H1 (cell line): ENCODE results near the gene ERLEC1. TPM values are rescaled to one million over a fixed set of nuclear protein-coding genes. Genes with fewer than 3 reads are reported as not detected.

Source experiments
- CTCF ChIA-PET: fragments of 300-600 bp; sonication (Branson Sonifier 250); formaldehyde crosslinking; loops from one replicate; lab custom pipeline; 2021; ENCODE audit not compliant: partially characterized antibody; lab: Charles Lee
- POLR2A ChIA-PET: fragments of 300-600 bp; sonication (Branson Sonifier 250); formaldehyde crosslinking; loops from one replicate; lab custom pipeline; 2021; ENCODE audit warnings: inconsistent platforms; ENCODE audit not compliant: partially characterized antibody; lab: Charles Lee
- DNase-seq, 2 experiments: peaks; one replicate each; pipeline versions ENCODE4 v3.0.0 to v3.0.0-alpha.2; 2010 to 2022; ENCODE audit warnings: low spot score in 2 of 2, low read depth in 1 of 2, mixed read lengths in 1 of 2
- FAIRE-seq: peaks from 2 replicates; lab custom pipeline; 2011; peaks lifted over from hg19 to GRCh38; lab: Jason Lieb, UNC
- H2AFZ ChIP-seq: 2 replicates; pipeline ENCODE4 v1.8.1; 2012; ENCODE audit warnings: low read length, inconsistent platforms
- H2AK5ac ChIP-seq: 2 replicates; pipeline ENCODE4 v1.6.1; 2013; ENCODE audit warnings: low read depth, low read length
- H2BK120ac ChIP-seq: replicated peaks from 2 replicates; pipeline ENCODE3; 2013; ENCODE audit warnings: low read depth, low read length, inconsistent platforms
- H2BK12ac ChIP-seq: 2 replicates; pipeline ENCODE4 v1.6.1; 2013; ENCODE audit warnings: low read depth, low read length
- H2BK15ac ChIP-seq: 2 replicates; pipeline ENCODE4 v1.6.1; 2013; ENCODE audit warnings: low read length
- H2BK20ac ChIP-seq: 2 replicates; pipeline ENCODE4 v1.6.1; 2013; ENCODE audit warnings: low read length
- H2BK5ac ChIP-seq: 2 replicates; pipeline ENCODE4 v1.6.1; 2013; ENCODE audit warnings: low read depth, low read length
- H3K14ac ChIP-seq: 2 replicates; pipeline ENCODE4 v1.6.1; 2013; ENCODE audit warnings: inconsistent platforms; ENCODE audit not compliant: insufficient read length
- H3K18ac ChIP-seq: 2 replicates; pipeline ENCODE4 v1.6.1; 2013; ENCODE audit warnings: low read length; ENCODE audit errors: extremely low read depth
- H3K23ac ChIP-seq: 2 replicates; pipeline ENCODE4 v1.6.1; 2013; ENCODE audit warnings: inconsistent platforms; ENCODE audit not compliant: insufficient read length
- H3K23me2 ChIP-seq: 2 replicates; pipeline ENCODE4 v1.6.1; 2013; ENCODE audit warnings: low read depth, low read length
- H3K27ac ChIP-seq: 2 replicates; pipeline ENCODE4 v1.6.1; 2011; ENCODE audit warnings: low read depth, low read length, inconsistent platforms
- H3K27me3 ChIP-seq, 4 experiments: replicated peaks in 1 of 4; 1 replicate in 1 of 4; 2 replicates in 3 of 4; pipeline versions ENCODE4 v1.6.1 to v1.8.1; 2011 to 2013; ENCODE audit warnings: low read length in 3 of 4, mild to moderate bottlenecking in 3 of 4, inconsistent platforms in 2 of 4, mixed read lengths in 2 of 4, moderate library complexity in 1 of 4; ENCODE audit not compliant: control insufficient read depth in 3 of 4, insufficient read depth in 3 of 4; ENCODE audit errors: extremely low read depth in 1 of 4
- H3K36me3 ChIP-seq, 4 experiments: 2 replicates each; pipeline versions ENCODE4 v1.6.1 to v1.8.1; 2011 to 2013; ENCODE audit warnings: mild to moderate bottlenecking in 4 of 4, low read length in 3 of 4, moderate library complexity in 2 of 4, control low read depth in 1 of 4, inconsistent platforms in 1 of 4; ENCODE audit not compliant: insufficient read depth in 4 of 4, control insufficient read depth in 2 of 4
- H3K4ac ChIP-seq: replicated peaks from 2 replicates; pipeline ENCODE3; 2013; ENCODE audit warnings: low read length, low read depth, mixed read lengths, inconsistent platforms; ENCODE audit not compliant: insufficient read length
- H3K4me1 ChIP-seq, 4 experiments: replicated peaks in 1 of 4; 1 replicate in 1 of 4; 2 replicates in 3 of 4; pipeline versions ENCODE4 v1.6.1 to v1.8.1; 2011 to 2013; ENCODE audit warnings: low read length in 3 of 4, inconsistent platforms in 2 of 4, mixed read lengths in 1 of 4; ENCODE audit not compliant: insufficient read depth in 4 of 4, control insufficient read depth in 3 of 4
- H3K4me2 ChIP-seq, 2 experiments: 2 replicates each; pipeline versions ENCODE4 v1.6.1 to v1.8.1; 2011 to 2013; ENCODE audit warnings: low read depth in 2 of 2, low read length in 2 of 2, control low read depth in 1 of 2, inconsistent platforms in 1 of 2, mild to moderate bottlenecking in 1 of 2; ENCODE audit not compliant: insufficient read depth in 1 of 2
- H3K4me3 ChIP-seq, 4 experiments: fragments of 200-600, 300-600 bp in 1 of 4; sonication (generic), shearing (Covaris generic), sonication (Bioruptor Twin) in 1 of 4; 2 replicates each; pipeline versions ENCODE4 v1.5.1 to v1.8.1; 2011 to 2016; ENCODE audit warnings: low read length in 4 of 4, low read depth in 3 of 4, control low read depth in 2 of 4, inconsistent platforms in 2 of 4, mild to moderate bottlenecking in 2 of 4, mixed read lengths in 1 of 4, moderate library complexity in 1 of 4; ENCODE audit not compliant: insufficient read depth in 2 of 4; ENCODE audit errors: extremely low read depth in 1 of 4
- H3K56ac ChIP-seq: replicated peaks from 2 replicates; pipeline ENCODE3; 2013; ENCODE audit warnings: low read depth, mild to moderate bottlenecking, mixed read lengths, low read length, inconsistent platforms; ENCODE audit not compliant: insufficient read length
- H3K79me1 ChIP-seq: 2 replicates; pipeline ENCODE4 v1.6.1; 2013; ENCODE audit warnings: low read depth, low read length, control low read depth
- H3K79me2 ChIP-seq, 2 experiments: 2 replicates each; pipeline versions ENCODE4 v1.6.1 to v1.8.1; 2012 to 2013; ENCODE audit warnings: low read length in 2 of 2, mild to moderate bottlenecking in 2 of 2, inconsistent platforms in 1 of 2; ENCODE audit not compliant: insufficient read depth in 2 of 2, control insufficient read depth in 1 of 2
- H3K9ac ChIP-seq, 4 experiments: replicated peaks in 1 of 4; 1 replicate in 1 of 4; 2 replicates in 3 of 4; pipeline versions ENCODE4 v1.6.1 to v1.8.1; 2011 to 2013; ENCODE audit warnings: low read depth in 3 of 4, low read length in 3 of 4, control low read depth in 2 of 4, mild to moderate bottlenecking in 2 of 4, moderate library complexity in 2 of 4, inconsistent platforms in 1 of 4; ENCODE audit errors: extremely low read depth in 1 of 4
- H3K9me3 ChIP-seq, 2 experiments: 2 replicates each; pipeline versions ENCODE4 v1.6.1 to v1.8.1; 2012 to 2013; ENCODE audit warnings: mild to moderate bottlenecking in 2 of 2, moderate library complexity in 2 of 2, control low read depth in 1 of 2, inconsistent platforms in 1 of 2, low read depth in 1 of 2, low read length in 1 of 2, mixed read lengths in 1 of 2; ENCODE audit not compliant: insufficient read depth in 2 of 2
- H4K20me1 ChIP-seq, 2 experiments: replicated peaks in 1 of 2; 2 replicates each; pipeline versions ENCODE3 to v1.8.1; 2011 to 2013; ENCODE audit warnings: inconsistent platforms in 2 of 2, low read length in 2 of 2, mild to moderate bottlenecking in 1 of 2; ENCODE audit not compliant: insufficient read depth in 2 of 2, control insufficient read depth in 1 of 2
- H4K5ac ChIP-seq: 2 replicates; pipeline ENCODE4 v1.6.1; 2013; ENCODE audit warnings: low read length, low read depth, mixed read lengths, inconsistent platforms; ENCODE audit not compliant: insufficient read length
- H4K8ac ChIP-seq: 2 replicates; pipeline ENCODE4 v1.8.0; 2013; ENCODE audit warnings: mild to moderate bottlenecking, moderate library complexity, low read length, inconsistent platforms; ENCODE audit not compliant: insufficient read depth; ENCODE audit errors: extremely low read depth
- H4K91ac ChIP-seq: replicated peaks from 2 replicates; pipeline ENCODE3; 2013; ENCODE audit warnings: low read length, mixed read lengths, inconsistent platforms; ENCODE audit not compliant: insufficient read length
- BCL11A ChIP-seq, 2 experiments: IDR thresholded peaks; one replicate each; pipeline ENCODE4 v1.6.1; 2011; ENCODE audit warnings: low read depth in 2 of 2, low read length in 2 of 2, mild to moderate bottlenecking in 2 of 2
- CBX5 ChIP-seq: fragments of 300-800, 300-1000 bp; sonication (generic); IDR thresholded peaks from 2 replicates; pipeline ENCODE4 v1.7.1; 2016; ENCODE audit warnings: antibody characterized with exemption, low read length, low read depth
- CEBPB ChIP-seq: IDR thresholded peaks from 2 replicates; pipeline ENCODE4 v1.6.1; 2012; ENCODE audit warnings: low read depth, low read length
- CTBP2 ChIP-seq: IDR thresholded peaks from 2 replicates; pipeline ENCODE4 v1.7.0; 2011; ENCODE audit warnings: borderline replicate concordance, mild to moderate bottlenecking, moderate library complexity, mixed read lengths, low read length; ENCODE audit not compliant: insufficient read depth, insufficient read length
- JUN ChIP-seq: IDR thresholded peaks from 2 replicates; pipeline ENCODE4 v1.6.1; 2011; ENCODE audit warnings: low read depth, mild to moderate bottlenecking, improper control_type of control experiment, low read length
- JUND ChIP-seq: IDR thresholded peaks from 2 replicates; pipeline ENCODE4 v1.6.1; 2011; ENCODE audit warnings: mild to moderate bottlenecking, improper control_type of control experiment, low read length
- KDM4A ChIP-seq: IDR thresholded peaks from one replicate; pipeline ENCODE4 v1.7.1; 2012; ENCODE audit warnings: low read depth, mild to moderate bottlenecking, moderate library complexity, low read length, inconsistent platforms; ENCODE audit not compliant: severe bottlenecking
- NRF1 ChIP-seq: IDR thresholded peaks from 2 replicates; pipeline ENCODE4 v1.6.1; 2011; ENCODE audit warnings: mild to moderate bottlenecking, low read depth, low read length, improper control_type of control experiment
- RFX5 ChIP-seq: IDR thresholded peaks from 2 replicates; pipeline ENCODE4 v1.6.1; 2011; ENCODE audit warnings: low read depth, low read length, improper control_type of control experiment, borderline replicate concordance
- WGBS, 2 experiments: shearing (Covaris generic) in 1 of 2; methylation state at CpG; one replicate each; pipeline versions ENCODE4 v1.1.6 to v1.1.7; 2013 to 2015; ENCODE audit warnings: low lambda C conversion rate in 2 of 2, mixed read lengths in 2 of 2, inconsistent platforms in 1 of 2, low coverage in 1 of 2, missing lambda C conversion rate in 1 of 2; ENCODE audit not compliant: insufficient replicate concordance in 2 of 2, insufficient coverage in 1 of 2, insufficient read length in 1 of 2; ENCODE audit errors: extremely low coverage in 1 of 2, missing lambda C conversion rate in 1 of 2; 5-methylcytosine and 5-hydroxymethylcytosine counted together
- polyA plus RNA-seq, 7 experiments: library from polyadenylated mRNA; depleted of rRNA in 3 of 7; stranded (reverse) in 5 of 7; unstranded in 2 of 7; fragments of >200 nt in 5 of 7; fragments of 200-250 nt in 2 of 7; gene quantifications; 1 replicate in 5 of 7; 2 replicates in 1 of 7; 4 replicates in 1 of 7; pipeline versions ENCODE4 v1.2.1 to v1.2.3, GENCODE V29; 2011 to 2013; ENCODE audit warnings: missing spikeins in 2 of 7, mixed read lengths in 2 of 7
- total RNA-seq: library from RNA; stranded (reverse); fragmentation: NEBNext Ultra II Directional; extraction: Animal tissue kit (Norgen Biotek cat#: 25700); gene quantifications from 2 replicates; pipeline ENCODE4 v1.2.1, GENCODE V29; 2021

Gene ERLEC1
- total and polyA plus RNA-seq, 2 of the 8 experiments (the other 6 are each of a cell fraction or from before 2014, with no cell fraction given), result 12.9 to 26.7 TPM

- Histone ChIP-seq H2BK5ac (no peak overlapping the region), H3K27ac (no peak overlapping the region), H3K79me1 (no peaks in the 10 kb centered on the region), H3K4me3 (no peak overlapping the region), H3K79me2 (no peaks in the 10 kb centered on the region), H3K4me2 (no peak overlapping the region), H3K4ac (no peak overlapping the region), H3K23ac (no peak overlapping the region), H4K5ac (no peak overlapping the region), H2BK12ac (no peak overlapping the region), H2AK5ac (no peak overlapping the region), H3K27me3 (no peaks in the 10 kb centered on the region), H3K14ac (no peak overlapping the region), H3K56ac (no peak overlapping the region), H3K36me3 (peaks cover 0 to 3% (median 0%) of the 10 kb centered on the region in 4 experiments; a peak in 2 of 8 replicates), H2BK120ac (no peak overlapping the region), H4K8ac (no peak overlapping the region), H2BK20ac (no peak overlapping the region), H2BK15ac (no peak overlapping the region), H3K9me3 (no peaks in the 10 kb centered on the region), H2AFZ (no peak overlapping the region), H4K91ac (no peak overlapping the region), H3K9ac (no peak overlapping the region), H4K20me1 (no peaks in the 10 kb centered on the region), H3K18ac (no peak overlapping the region), H3K23me2 (no peaks in the 10 kb centered on the region), H3K4me1 (no peaks in the 10 kb centered on the region)
- ChIA-PET CTCF (interaction anchor here (0.6 to 1.3 kb wide), 8 partner anchors 13 to 725 kb away, joined by 3 to 5 read pairs (median 3); no protein-coding TSS in a partner anchor), POLR2A (no interaction called here)
- no peak for DNase-seq
- 92% methylated on average over 2 of the region's 2 CpGs; no CpG with 5 or more reads in 1 of the 2 experiments for WGBS, 2 experiments
- FAIRE-seq, result no peak
- no peak for TF ChIP-seq CTBP2
- TF ChIP-seq CEBPB, result no peak
- TF ChIP-seq RFX5, result no peak
- TF ChIP-seq NRF1, result no peak
- no peak for TF ChIP-seq CBX5
- no peak for TF ChIP-seq BCL11A (IDR thresholded peaks at IDR 0.05; ENCODE audit: low read depth in 2 of 2, low read length in 2 of 2)
- no peak for TF ChIP-seq JUND
- no peak for TF ChIP-seq KDM4A
- no peak for TF ChIP-seq JUN
Observed at GRCh38 chr2:53744395-53745065, 42.3 kb upstream of the ERLEC1 start.
